Stimulated activated CD4-positive, alpha-beta T cell treated with anti-CD3 and anti-CD28 coated beads, TNF-alpha, amount 100 ng/mL, for 4 hours (primary cell): ENCODE data around the gene ZNF580.

Experiments
- DNase-seq, 3 experiments: peaks; one replicate each; pipeline ENCODE4 v3.0.0-alpha.2; 2020; ENCODE audit warnings: low read depth in 3 of 3

The ZNF580 gene

GRCh38 chr19:55676889-55677505, 36.2 kb downstream of the ZNF580 start:
- DNase-seq: no peak

GRCh38 chr19:55677572-55678028, 36.8 kb downstream of the ZNF580 start:
- DNase-seq: no peak

GRCh38 chr19:55678121-55678671, 37.4 kb downstream of the ZNF580 start:
- DNase-seq: no peak

GRCh38 chr19:55679343-55680257, 38.8 kb downstream of the ZNF580 start:
- no peak for DNase-seq

GRCh38 chr19:55680339-55681130, 39.7 kb downstream of the ZNF580 start:
- DNase-seq: no peak

- DNase-seq: no peak
Observed at GRCh38 chr19:55681131-55682092, 40.6 kb downstream of the ZNF580 start.

DNA sequence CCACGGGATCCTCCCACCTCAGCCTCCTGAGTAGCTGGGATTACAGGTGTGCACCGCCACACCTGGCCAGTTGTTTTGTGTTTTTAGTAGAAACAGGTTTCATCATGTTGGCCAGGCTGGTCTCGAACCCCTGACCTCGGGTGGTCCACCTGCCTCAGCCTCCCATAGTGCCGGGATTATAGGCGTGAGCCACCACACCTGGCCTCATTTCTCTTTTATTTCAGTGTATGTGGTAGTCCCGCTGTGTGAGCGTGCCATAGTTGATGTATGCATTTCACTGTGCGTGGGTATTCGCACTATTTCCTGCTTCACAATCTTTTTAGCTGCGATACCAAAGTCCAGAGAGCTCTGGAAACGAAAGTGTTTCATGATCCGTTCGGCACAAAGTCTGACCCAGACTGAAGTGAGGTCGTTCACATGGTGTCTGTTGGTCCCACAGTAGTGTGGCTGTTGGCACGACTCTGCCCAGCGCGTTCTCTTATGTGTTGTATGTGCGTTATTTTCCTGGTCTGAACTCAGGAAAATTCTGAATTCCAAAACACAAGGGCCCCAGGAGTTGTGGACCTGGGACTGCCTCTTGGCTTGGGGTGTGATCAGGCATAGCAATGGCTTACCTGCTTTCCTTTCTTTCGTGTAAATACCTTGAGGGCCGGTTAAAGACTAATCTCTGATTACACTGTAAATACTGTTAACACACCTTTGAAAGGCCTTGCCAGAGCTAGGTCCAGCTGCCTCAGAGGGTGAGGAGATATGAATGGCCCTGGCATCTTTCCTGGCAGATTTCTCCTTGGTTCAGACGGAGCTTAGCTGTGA, 42.9 kb downstream of the ZNF580 start:
- no peak for DNase-seq

- no peak for DNase-seq
Observed at GRCh38 chr19:55684946-55685681, 44.3 kb downstream of the ZNF580 start.

GRCh38 chr19:55685776-55686175, 45.0 kb downstream of the ZNF580 start:
- no peak for DNase-seq

- no peak for DNase-seq
Observed at GRCh38 chr19:55686311-55687050, 45.7 kb downstream of the ZNF580 start.

DNA sequence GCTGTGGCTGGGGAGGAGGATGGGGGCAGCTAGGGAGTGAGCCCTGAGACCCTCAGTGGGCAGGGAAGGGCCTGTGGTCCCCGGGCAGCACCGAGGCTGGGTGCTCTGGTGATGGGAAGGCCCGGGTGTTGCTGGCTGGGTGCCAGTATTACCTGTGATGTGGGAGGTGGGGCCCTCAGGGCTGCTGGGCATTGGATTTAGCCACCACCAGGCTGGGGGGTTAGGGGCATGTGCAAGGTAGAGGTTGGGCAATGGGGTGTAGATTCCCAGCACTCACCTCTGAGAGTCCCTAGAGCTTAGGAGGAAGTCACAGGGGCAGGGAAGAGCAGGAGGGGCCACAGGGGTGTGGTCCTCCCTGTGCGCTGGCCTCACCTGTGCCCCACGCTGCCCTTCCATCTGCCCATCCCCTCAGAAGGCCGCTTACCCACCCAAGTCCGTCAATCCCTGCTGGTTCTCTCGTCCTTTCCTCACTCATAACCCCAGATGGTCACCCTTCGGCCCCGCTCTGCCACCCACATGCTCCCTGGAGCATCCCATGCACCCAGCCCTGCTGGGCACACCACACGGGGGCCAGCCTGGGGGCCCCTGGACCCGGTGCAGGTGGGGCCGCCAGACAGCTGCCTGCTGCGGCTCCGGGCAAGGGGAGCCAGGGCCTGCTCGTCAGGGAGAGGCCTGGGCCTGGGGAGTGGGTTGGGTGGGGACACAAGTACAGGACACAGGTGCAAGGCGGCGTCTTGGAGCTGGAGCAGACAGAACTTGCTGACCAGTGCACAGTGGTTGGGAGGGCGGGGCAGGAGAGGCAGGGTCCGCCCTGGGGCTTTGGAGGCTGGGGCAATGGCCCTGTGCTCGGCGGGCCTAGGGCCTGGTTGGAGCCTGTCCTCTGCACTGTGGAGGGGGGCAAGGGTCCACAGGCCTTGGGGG, 46.7 kb downstream of the ZNF580 start:
- DNase-seq: no peak

- DNase-seq: no peak
Observed at GRCh38 chr19:55688422-55689218, 47.8 kb downstream of the ZNF580 start.

DNA sequence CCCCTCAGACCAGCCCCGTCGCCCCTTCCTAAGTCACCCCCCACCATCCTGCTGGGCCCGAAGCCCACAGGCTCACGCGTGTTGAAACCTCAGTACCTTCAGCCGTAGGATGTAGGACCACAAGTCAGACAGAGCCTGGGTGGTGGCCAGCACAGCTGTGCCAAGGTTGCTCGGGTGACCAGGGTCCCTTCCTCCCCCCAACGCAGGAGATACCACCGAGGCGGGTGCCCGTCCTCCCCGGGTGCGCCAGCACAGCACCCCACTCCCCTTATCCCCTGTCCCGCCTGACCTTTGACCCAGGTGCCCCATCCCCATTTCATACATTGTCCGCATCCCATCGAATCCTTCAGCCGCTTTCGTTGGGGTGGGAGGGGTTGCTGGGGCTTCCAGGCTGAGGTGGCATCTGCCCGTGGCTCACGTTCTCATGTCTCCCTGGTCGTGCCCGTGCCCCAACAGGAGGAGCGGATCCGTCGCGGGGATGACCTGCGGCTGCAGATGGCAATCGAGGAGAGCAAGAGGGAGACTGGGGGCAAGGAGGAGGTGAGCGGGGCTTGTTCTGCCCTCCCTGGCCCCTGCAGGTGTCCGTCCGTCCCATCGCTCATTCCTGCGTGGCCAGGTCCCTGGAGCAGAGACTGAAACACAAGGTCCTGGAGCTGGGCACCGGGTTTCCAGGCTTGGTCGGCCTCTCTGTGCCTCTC, 48.8 kb downstream of the ZNF580 start:
- no peak for DNase-seq

DNA sequence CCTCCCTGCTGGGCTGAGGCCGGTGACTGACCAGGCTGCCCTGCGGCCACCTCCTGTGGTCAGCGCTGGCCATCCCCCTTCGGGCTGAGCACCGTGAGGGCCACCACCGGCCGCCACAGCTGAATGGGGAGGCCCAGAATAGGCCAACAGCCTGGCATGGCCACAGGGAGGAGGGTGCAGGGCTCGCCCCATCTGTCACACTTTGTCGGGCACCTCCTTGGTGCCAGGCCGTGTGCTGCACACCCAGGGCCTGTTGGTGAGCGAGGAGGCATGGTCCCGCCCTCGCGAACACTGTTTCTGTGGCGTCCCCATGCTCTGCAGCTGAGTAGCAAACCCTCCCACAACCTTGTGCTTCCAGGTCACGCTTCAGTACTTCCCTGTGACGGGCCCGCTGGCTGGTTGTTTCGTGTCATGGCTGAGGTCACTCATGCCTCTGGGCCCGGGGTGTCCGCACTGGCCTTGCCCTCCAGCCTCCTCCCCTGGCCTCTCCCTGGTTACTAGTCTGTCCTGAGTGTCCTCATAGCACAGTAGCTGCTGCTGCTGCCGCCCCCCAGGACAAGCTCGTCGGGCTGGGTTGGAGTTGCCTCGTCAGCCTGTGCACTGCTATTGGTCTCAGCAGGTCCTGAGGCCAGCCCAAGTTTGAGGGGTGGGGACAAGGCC, 49.4 kb downstream of the ZNF580 start:
- DNase-seq: no peak

GRCh38 chr19:55690769-55691545, 50.2 kb downstream of the ZNF580 start:
- no peak for DNase-seq
